ENCODE results near the gene TAP2. TPM values are rescaled to one million over a fixed set of nuclear protein-coding genes. Genes with fewer than 3 reads are reported as not detected.

TAP2 gene
- total RNA-seq, 1 donor: 20.6 TPM

DNA sequence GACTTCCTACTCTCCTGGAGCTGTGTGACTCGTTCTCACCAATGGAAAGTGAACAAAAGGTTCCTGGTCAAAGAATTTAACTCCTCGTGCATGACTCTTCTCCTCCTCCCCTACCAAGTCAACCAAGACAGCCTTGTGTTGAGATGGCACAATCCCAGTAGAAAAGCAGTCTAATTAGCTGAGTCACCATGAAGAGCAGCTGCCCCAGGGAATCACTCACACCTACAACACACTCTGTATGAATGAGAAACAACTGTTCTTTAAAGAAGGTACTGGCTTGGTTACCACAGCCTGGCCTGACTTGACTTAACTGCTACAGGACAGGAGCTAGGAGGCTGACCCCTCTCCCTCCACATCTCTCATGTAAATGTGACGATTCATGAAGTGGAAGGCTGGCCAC, 18.8 kb downstream of the TAP2 start:
- Histone ChIP-seq H3K4me1 (ENCODE audit: insufficient read depth, low read length) (peaks cover 19% of the 10 kb centered on the region), H4K20me1 (ENCODE audit: insufficient read depth, low read length) (no peaks in the 10 kb centered on the region), H3K4me3 (ENCODE audit: insufficient read depth, low read length) (no peak overlapping the region), H3K4me2 (ENCODE audit: insufficient read depth, low read length) (peak overlapping the region; percentile 8), H3K79me2 (ENCODE audit: insufficient read depth, low read length) (no peaks in the 10 kb centered on the region), H3K36me3 (ENCODE audit: insufficient read depth, low read length) (no peaks in the 10 kb centered on the region), H3K27me3 (ENCODE audit: insufficient read depth, low read length) (no peaks in the 10 kb centered on the region), H2AFZ (ENCODE audit: low read length) (no peak overlapping the region), H3K9me3 (ENCODE audit: low read depth, low read length) (no peaks in the 10 kb centered on the region), H3K27ac (ENCODE audit: low read depth, low read length) (no peak overlapping the region)
- peak; percentile 79 for DNase-seq (ENCODE audit: insufficient read length, low spot score, missing footprints)
- no peak for TF ChIP-seq CTCF (IDR thresholded peaks at IDR 0.05; ENCODE audit: extremely low read depth, low read depth, low read length)

DNA sequence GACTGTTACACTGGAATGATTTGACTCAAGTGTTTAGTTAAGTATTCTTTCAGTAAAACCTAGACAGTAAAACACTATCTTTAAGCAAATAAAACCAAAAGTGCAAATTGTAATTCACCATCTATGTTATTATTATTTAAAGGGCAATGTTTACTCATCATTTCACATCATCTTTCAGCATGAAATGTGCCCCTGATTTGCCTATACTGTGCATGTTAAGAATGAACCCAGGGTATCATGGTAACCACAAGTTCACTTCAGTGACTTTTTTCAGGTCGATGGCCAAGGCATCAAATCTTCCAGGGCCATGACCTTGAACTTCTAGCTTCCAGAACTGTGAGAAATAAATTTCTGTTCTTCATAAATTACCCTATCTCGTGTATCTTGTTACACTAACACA, 19.7 kb downstream of the TAP2 start:
- no peaks in the 10 kb centered on the region for H3K36me3 ChIP-seq (ENCODE audit: insufficient read depth, low read length)
- no peaks in the 10 kb centered on the region for H4K20me1 ChIP-seq (ENCODE audit: insufficient read depth, low read length)
- DNase-seq (ENCODE audit: insufficient read length, low spot score, missing footprints): no peak
- no peak overlapping the region for H3K4me3 ChIP-seq (ENCODE audit: insufficient read depth, low read length)
- H3K27me3 ChIP-seq (ENCODE audit: insufficient read depth, low read length): no peaks in the 10 kb centered on the region
- H3K79me2 ChIP-seq (ENCODE audit: insufficient read depth, low read length): no peaks in the 10 kb centered on the region
- H3K4me1 ChIP-seq (ENCODE audit: insufficient read depth, low read length): peaks cover 20% of the 10 kb centered on the region
- no peak overlapping the region for H2AFZ ChIP-seq (ENCODE audit: low read length)
- H3K27ac ChIP-seq (ENCODE audit: low read depth, low read length): no peak overlapping the region
- H3K4me2 ChIP-seq (ENCODE audit: insufficient read depth, low read length): no peak overlapping the region
- no peak for TF ChIP-seq CTCF (IDR thresholded peaks at IDR 0.05; ENCODE audit: extremely low read depth, low read depth, low read length)
- no peaks in the 10 kb centered on the region for H3K9me3 ChIP-seq (ENCODE audit: low read depth, low read length)

GRCh38 chr6:32816746-32817204, 21.8 kb downstream of the TAP2 start, which contains the start of gene HLA-DOB:
Gene HLA-DOB (minus strand): TSS chr6:32817002. CDS start chr6:32816951, 51 bp downstream.
- no peak within 1 kb of the TSS for H2AFZ ChIP-seq (ENCODE audit: low read length)
- H3K4me3 ChIP-seq (ENCODE audit: insufficient read depth, low read length): no peak within 1 kb of the TSS
- no peaks in the 10 kb centered on the region for H3K9me3 ChIP-seq (ENCODE audit: low read depth, low read length)
- no peaks in the 10 kb centered on the region for H4K20me1 ChIP-seq (ENCODE audit: insufficient read depth, low read length)
- peak; percentile 4 for DNase-seq (ENCODE audit: insufficient read length, low spot score, missing footprints)
- H3K4me1 ChIP-seq (ENCODE audit: insufficient read depth, low read length): peaks cover 20% of the 10 kb centered on the region
- no peak within 1 kb of the TSS for H3K27ac ChIP-seq (ENCODE audit: low read depth, low read length)
- no peaks in the 10 kb centered on the region for H3K27me3 ChIP-seq (ENCODE audit: insufficient read depth, low read length)
- no peaks in the 10 kb centered on the region for H3K36me3 ChIP-seq (ENCODE audit: insufficient read depth, low read length)
- no peak within 1 kb of the TSS for H3K4me2 ChIP-seq (ENCODE audit: insufficient read depth, low read length)
- no peak for TF ChIP-seq CTCF (IDR thresholded peaks at IDR 0.05; ENCODE audit: extremely low read depth, low read depth, low read length)
- no peaks in the 10 kb centered on the region for H3K79me2 ChIP-seq (ENCODE audit: insufficient read depth, low read length)

- H3K4me3 ChIP-seq (ENCODE audit: insufficient read depth, low read length): no peak overlapping the region
- no peaks in the 10 kb centered on the region for H4K20me1 ChIP-seq (ENCODE audit: insufficient read depth, low read length)
- TF ChIP-seq CTCF (IDR thresholded peaks at IDR 0.05; ENCODE audit: extremely low read depth, low read depth, low read length): no peak
- no peaks in the 10 kb centered on the region for H3K9me3 ChIP-seq (ENCODE audit: low read depth, low read length)
- DNase-seq (ENCODE audit: insufficient read length, low spot score, missing footprints): no peak
- peak overlapping the region; percentile 40 for H3K4me2 ChIP-seq (ENCODE audit: insufficient read depth, low read length)
- H3K4me1 ChIP-seq (ENCODE audit: insufficient read depth, low read length): peaks cover 20% of the 10 kb centered on the region
- no peak overlapping the region for H3K27ac ChIP-seq (ENCODE audit: low read depth, low read length)
- H3K27me3 ChIP-seq (ENCODE audit: insufficient read depth, low read length): no peaks in the 10 kb centered on the region
- no peaks in the 10 kb centered on the region for H3K36me3 ChIP-seq (ENCODE audit: insufficient read depth, low read length)
- H3K79me2 ChIP-seq (ENCODE audit: insufficient read depth, low read length): no peaks in the 10 kb centered on the region
- no peak overlapping the region for H2AFZ ChIP-seq (ENCODE audit: low read length)
Observed at GRCh38 chr6:32815996-32816395, 22.5 kb downstream of the TAP2 start.

Data from osteoblast (primary cell).